ENCODE results near the gene MLEC.

MLEC gene

DNA sequence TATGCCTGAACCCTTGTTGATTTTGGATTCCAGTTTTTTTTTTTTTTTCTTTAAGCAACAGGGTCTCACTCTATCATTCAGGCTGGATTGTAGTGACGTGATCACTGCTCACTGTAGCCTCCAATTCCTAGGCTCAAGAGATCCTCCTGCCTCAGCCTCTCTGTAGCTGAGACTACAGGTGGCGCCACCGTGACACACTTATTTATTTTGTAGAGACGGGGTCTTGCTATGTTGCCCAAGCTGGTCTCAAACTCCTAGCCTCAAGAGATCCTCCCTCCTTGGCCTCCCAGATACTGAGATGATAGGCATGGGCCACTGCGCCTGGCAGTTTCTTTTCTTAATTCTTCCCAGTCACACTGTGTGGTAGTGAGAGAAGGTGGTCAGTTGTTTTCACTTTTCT is 63.9 kb downstream of the MLEC start:
- no peak for DNase-seq

DNA sequence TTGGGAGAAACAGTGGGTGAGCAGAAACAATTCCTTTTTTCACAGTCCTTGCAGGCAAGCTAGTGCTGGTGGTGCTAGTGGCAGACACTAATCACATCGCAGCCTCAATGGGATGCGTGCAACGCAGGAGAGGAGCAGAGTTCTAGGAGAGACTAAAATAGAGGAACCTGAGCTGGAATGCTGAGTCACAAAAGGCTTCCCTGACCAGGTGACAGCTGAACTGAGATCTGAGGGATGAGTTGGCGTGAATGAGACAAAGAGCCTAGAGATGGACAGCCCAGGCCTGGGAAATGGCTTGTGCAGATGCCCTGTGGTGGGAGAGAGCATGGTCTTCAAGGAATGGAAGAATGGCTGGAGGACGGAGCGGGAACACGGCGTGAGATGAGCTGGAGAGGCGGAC is 64.4 kb downstream of the MLEC start:
- no peak for DNase-seq
